ENCODE data around the gene FBL. TPM values are rescaled to one million over a fixed set of nuclear protein-coding genes. Genes with fewer than 3 reads are reported as not detected.

FBL gene
- total RNA-seq, 1 experiment from 2014 or later = 554 TPM

- Histone ChIP-seq H2AFZ (ENCODE audit: low read depth, low read length, poor library complexity, severe bottlenecking) (no peak overlapping the region), H3K27ac (ENCODE audit: low read depth, low read length) (no peak overlapping the region), H4K20me1 (ENCODE audit: insufficient read depth) (no peaks in the 10 kb centered on the region; the same call in 1 of the 2 replicates), H3K9me3 (ENCODE audit: control insufficient read depth in 1 of 2, insufficient read depth in 1 of 2, low read depth in 1 of 2, low read length in 2 of 2) (no peaks in the 10 kb centered on the region), H3K9ac (ENCODE audit: low read length) (no peak overlapping the region), H3K4me3 (replicated peaks in 1 of 2; ENCODE audit: low read depth in 1 of 2, low read length in 2 of 2) (no peak overlapping the region), H3K9me2 (ENCODE audit: insufficient read depth) (no peaks in the 10 kb centered on the region), H3K79me2 (ENCODE audit: insufficient read depth, low read length) (peaks cover 22% of the 10 kb centered on the region), H3K4me1 (ENCODE audit: control insufficient read depth in 1 of 2, insufficient read depth in 2 of 2, low read length in 2 of 2) (no peaks in the 10 kb centered on the region), H3K36me3 (ENCODE audit: control insufficient read depth in 1 of 2, insufficient read depth in 2 of 2, low read length in 2 of 2) (peaks cover 55 to 81% of the 10 kb centered on the region in 2 experiments), H3K27me3 (ENCODE audit: insufficient read depth, low read length) (no peaks in the 10 kb centered on the region), H3K4me2 (ENCODE audit: low read length) (no peak overlapping the region)
- DNase-seq (ENCODE audit: low read depth, low spot score) = no peak
- TF ChIP-seq ELF1 (IDR thresholded peaks at IDR 0.05; ENCODE audit: borderline replicate concordance, low read depth) (no peak), EZH2phosphoT487 (IDR thresholded peaks at IDR 0.05; ENCODE audit: borderline replicate concordance) (no peak), SP1 (IDR thresholded peaks at IDR 0.05; ENCODE audit: low read depth) (no peak), EZH2 (IDR thresholded peaks at IDR 0.05) (no peak), POLR2A (IDR thresholded peaks at IDR 0.05; ENCODE audit: borderline replicate concordance, extremely low read depth, insufficient read depth, insufficient read length) (no peak), POLR2AphosphoS5 (IDR thresholded peaks at IDR 0.05; ENCODE audit: low read depth, low read length) (no peak), REST (IDR thresholded peaks at IDR 0.05; ENCODE audit: low read depth) (no peak), CEBPB (IDR thresholded peaks at IDR 0.05; ENCODE audit: low read depth) (no peak), SRF (IDR thresholded peaks at IDR 0.05; ENCODE audit: low read depth) (no peak), RAD21 (IDR thresholded peaks at IDR 0.05; ENCODE audit: low read depth) (no peak), YY1 (IDR thresholded peaks at IDR 0.05; ENCODE audit: extremely low read depth, insufficient replicate concordance, low read depth, low read length) (no peak)
- TF ChIP-seq, protein P1, sequence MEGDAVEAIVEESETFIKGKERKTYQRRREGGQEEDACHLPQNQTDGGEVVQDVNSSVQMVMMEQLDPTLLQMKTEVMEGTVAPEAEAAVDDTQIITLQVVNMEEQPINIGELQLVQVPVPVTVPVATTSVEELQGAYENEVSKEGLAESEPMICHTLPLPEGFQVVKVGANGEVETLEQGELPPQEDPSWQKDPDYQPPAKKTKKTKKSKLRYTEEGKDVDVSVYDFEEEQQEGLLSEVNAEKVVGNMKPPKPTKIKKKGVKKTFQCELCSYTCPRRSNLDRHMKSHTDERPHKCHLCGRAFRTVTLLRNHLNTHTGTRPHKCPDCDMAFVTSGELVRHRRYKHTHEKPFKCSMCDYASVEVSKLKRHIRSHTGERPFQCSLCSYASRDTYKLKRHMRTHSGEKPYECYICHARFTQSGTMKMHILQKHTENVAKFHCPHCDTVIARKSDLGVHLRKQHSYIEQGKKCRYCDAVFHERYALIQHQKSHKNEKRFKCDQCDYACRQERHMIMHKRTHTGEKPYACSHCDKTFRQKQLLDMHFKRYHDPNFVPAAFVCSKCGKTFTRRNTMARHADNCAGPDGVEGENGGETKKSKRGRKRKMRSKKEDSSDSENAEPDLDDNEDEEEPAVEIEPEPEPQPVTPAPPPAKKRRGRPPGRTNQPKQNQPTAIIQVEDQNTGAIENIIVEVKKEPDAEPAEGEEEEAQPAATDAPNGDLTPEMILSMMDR (IDR thresholded peaks at IDR 0.05 in 2 of 3, conservative IDR thresholded peaks at IDR 0.05 in 1 of 3; ENCODE audit: borderline replicate concordance in 1 of 3, insufficient read depth in 1 of 3, low read depth in 2 of 3, low read length in 2 of 3) = no peak
- TF ChIP-seq, protein P2, sequence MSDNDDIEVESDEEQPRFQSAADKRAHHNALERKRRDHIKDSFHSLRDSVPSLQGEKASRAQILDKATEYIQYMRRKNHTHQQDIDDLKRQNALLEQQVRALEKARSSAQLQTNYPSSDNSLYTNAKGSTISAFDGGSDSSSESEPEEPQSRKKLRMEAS (IDR thresholded peaks at IDR 0.05) = no peak
- ATAC-seq = no peak
- ChIA-PET POLR2A (no interaction called here), RAD21 (ENCODE audit: low non-redundant PET in 1 of 2, low total read pairs in 2 of 2, uncharacterized antibody in 2 of 2, unreplicated experiment in 2 of 2) (no interaction called here), CTCF (no interaction called here)
- no TSS peak for BruUV-seq (replicated peaks)
- intact Hi-C loops (cut with micrococcal nuclease) = no loop called here
Measured at GRCh38 chr19:39833160-39833463, 13.1 kb downstream of the FBL start.

All from HCT116 (cell line).